ENCODE data around the gene MCC.

The MCC gene

GRCh38 chr5:113181409-113181808, 306.8 kb downstream of the MCC start:
- H3K4me3 ChIP-seq (ENCODE audit: low read depth, low read length), result no peak overlapping the region
- TF ChIP-seq ZBTB21 (tag by site-specific recombination; IDR thresholded peaks at IDR 0.05) (no peak), ZNF174 (tag by site-specific recombination; IDR thresholded peaks at IDR 0.05) (no peak), SCRT1 (tag by site-specific recombination; IDR thresholded peaks at IDR 0.05; ENCODE audit: borderline replicate concordance) (no peak), ZNF624 (tag by site-specific recombination; IDR thresholded peaks at IDR 0.05) (no peak), ZBTB8A (tag by site-specific recombination; IDR thresholded peaks at IDR 0.05) (no peak), ZNF266 (tag by site-specific recombination; IDR thresholded peaks at IDR 0.05; ENCODE audit: low read depth) (no peak), ZNF221 (tag by site-specific recombination; IDR thresholded peaks at IDR 0.05; ENCODE audit: borderline replicate concordance) (no peak)
- ChIA-PET POLR2A (interaction anchor here (1.2 kb wide), 1 partner anchor 12 kb away, joined by 3 read pairs; no protein-coding TSS in a partner anchor), CTCF (no interaction called here)
- H3K4me1 ChIP-seq (ENCODE audit: control insufficient read depth, insufficient read depth, low read length), result peaks cover 30% of the 10 kb centered on the region
- H3K9me3 ChIP-seq (ENCODE audit: control insufficient read depth, insufficient read depth, low read depth, low read length), result no peaks in the 10 kb centered on the region
- H3K27ac ChIP-seq (ENCODE audit: extremely low read depth, low read depth, low read length), result no peak overlapping the region
- no peaks in the 10 kb centered on the region for H3K36me3 ChIP-seq (ENCODE audit: control insufficient read depth in 2 of 2, insufficient read depth in 1 of 2, low read length in 2 of 2)

DNA sequence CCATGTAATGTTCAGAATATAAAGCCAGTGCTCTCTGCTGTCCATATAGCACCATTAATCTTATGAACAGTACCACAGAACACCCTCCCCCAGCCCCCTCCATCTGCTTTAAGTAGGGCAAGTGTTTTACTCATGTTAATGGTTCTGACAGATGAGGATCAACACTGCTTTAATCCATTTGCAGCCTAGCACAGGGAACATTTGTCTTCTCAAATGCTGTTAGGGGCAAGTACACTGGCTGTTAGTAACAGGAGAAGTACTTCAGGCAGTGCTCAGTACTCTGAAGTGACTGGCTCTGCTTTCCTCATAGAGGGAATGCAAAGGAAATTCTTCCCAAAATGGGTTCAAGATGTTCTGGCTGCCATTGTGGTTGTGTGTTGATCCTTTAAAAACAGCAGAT, 309.1 kb downstream of the MCC start:
- CTCF ChIA-PET, result no interaction called here
- TF ChIP-seq ZNF639 (tag by site-specific recombination; IDR thresholded peaks at IDR 0.05), result no peak
- TF ChIP-seq ZNF274 (IDR thresholded peaks at IDR 0.05; ENCODE audit: low read length), result no peak
- TF ChIP-seq ZNF274 (tag by site-specific recombination; IDR thresholded peaks at IDR 0.05; ENCODE audit: borderline replicate concordance), result no peak
- no peak for TF ChIP-seq SP2 (tag by site-specific recombination; IDR thresholded peaks at IDR 0.05)
- no peak for TF ChIP-seq ZNF391 (tag by site-specific recombination; IDR thresholded peaks at IDR 0.05; ENCODE audit: borderline replicate concordance, low read depth)
- TF ChIP-seq ZNF211 (tag by site-specific recombination; IDR thresholded peaks at IDR 0.05; ENCODE audit: low read depth), result no peak
- no peak for TF ChIP-seq GFI1B (tag by site-specific recombination; IDR thresholded peaks at IDR 0.05)
- no peak for TF ChIP-seq GLI2 (tag by site-specific recombination; IDR thresholded peaks at IDR 0.05; ENCODE audit: borderline replicate concordance, low read depth)
- no peak for TF ChIP-seq PATZ1 (tag by site-specific recombination; IDR thresholded peaks at IDR 0.05)
- TF ChIP-seq ZNF792 (tag by site-specific recombination; IDR thresholded peaks at IDR 0.05), result no peak
- no peak for TF ChIP-seq ZNF654 (tag by site-specific recombination; IDR thresholded peaks at IDR 0.05; ENCODE audit: low read depth)
- TF ChIP-seq KLF16 (tag by site-specific recombination; IDR thresholded peaks at IDR 0.05), result no peak
- TF ChIP-seq ZNF610 (tag by site-specific recombination; IDR thresholded peaks at IDR 0.05; ENCODE audit: borderline replicate concordance), result no peak
- TF ChIP-seq EGR2 (tag by site-specific recombination; IDR thresholded peaks at IDR 0.05; ENCODE audit: low read depth), result no peak
- no peak for TF ChIP-seq ZNF791 (tag by site-specific recombination; IDR thresholded peaks at IDR 0.05)
- no peak for TF ChIP-seq ZNF394 (tag by site-specific recombination; IDR thresholded peaks at IDR 0.05; ENCODE audit: borderline replicate concordance)
- no peak for TF ChIP-seq OVOL3 (tag by site-specific recombination; IDR thresholded peaks at IDR 0.05)
- TF ChIP-seq ZNF596 (tag by site-specific recombination; IDR thresholded peaks at IDR 0.05), result no peak
- no peak for TF ChIP-seq ZNF660 (tag by site-specific recombination; IDR thresholded peaks at IDR 0.05)
- TF ChIP-seq, protein P1, sequence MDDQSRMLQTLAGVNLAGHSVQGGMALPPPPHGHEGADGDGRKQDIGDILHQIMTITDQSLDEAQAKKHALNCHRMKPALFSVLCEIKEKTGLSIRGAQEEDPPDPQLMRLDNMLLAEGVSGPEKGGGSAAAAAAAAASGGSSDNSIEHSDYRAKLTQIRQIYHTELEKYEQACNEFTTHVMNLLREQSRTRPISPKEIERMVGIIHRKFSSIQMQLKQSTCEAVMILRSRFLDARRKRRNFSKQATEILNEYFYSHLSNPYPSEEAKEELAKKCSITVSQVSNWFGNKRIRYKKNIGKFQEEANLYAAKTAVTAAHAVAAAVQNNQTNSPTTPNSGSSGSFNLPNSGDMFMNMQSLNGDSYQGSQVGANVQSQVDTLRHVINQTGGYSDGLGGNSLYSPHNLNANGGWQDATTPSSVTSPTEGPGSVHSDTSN (CRISPR knock-in tag; IDR thresholded peaks at IDR 0.05), result no peak
- H3K27ac ChIP-seq (ENCODE audit: extremely low read depth, low read depth, low read length), result no peak overlapping the region
- POLR2A ChIA-PET, result no interaction called here
- no peaks in the 10 kb centered on the region for H3K9me3 ChIP-seq (ENCODE audit: control insufficient read depth, insufficient read depth, low read depth, low read length)
- H3K36me3 ChIP-seq (ENCODE audit: control insufficient read depth in 2 of 2, insufficient read depth in 1 of 2, low read length in 2 of 2), result no peaks in the 10 kb centered on the region
- peaks cover 31% of the 10 kb centered on the region for H3K4me1 ChIP-seq (ENCODE audit: control insufficient read depth, insufficient read depth, low read length)
- no peak overlapping the region for H3K4me3 ChIP-seq (ENCODE audit: low read depth, low read length)
